Measurements from ENCODE around the gene SERAC1.

DNA sequence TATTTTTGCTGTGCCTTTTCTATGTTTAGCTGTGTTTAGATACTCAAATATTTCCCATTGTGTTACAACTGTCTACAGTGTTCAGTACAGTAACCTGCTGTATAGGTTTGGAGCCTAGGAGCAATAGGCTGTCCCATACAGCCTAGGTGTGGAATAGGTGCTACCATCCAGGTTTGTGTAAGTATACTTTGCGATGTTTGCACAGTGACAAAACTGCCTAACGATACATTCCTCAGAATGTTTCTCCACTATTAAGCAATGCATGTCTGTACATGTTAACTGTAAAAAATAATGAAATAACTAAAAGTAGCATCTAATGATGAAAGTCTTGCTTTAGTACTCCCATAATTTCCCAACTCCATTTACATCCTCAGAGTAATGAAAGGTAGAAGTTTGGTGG, 46.0 kb downstream of the SERAC1 start:
- no peak for TF ChIP-seq POLR2A (IDR thresholded peaks at IDR 0.05)
- TF ChIP-seq, protein P1, sequence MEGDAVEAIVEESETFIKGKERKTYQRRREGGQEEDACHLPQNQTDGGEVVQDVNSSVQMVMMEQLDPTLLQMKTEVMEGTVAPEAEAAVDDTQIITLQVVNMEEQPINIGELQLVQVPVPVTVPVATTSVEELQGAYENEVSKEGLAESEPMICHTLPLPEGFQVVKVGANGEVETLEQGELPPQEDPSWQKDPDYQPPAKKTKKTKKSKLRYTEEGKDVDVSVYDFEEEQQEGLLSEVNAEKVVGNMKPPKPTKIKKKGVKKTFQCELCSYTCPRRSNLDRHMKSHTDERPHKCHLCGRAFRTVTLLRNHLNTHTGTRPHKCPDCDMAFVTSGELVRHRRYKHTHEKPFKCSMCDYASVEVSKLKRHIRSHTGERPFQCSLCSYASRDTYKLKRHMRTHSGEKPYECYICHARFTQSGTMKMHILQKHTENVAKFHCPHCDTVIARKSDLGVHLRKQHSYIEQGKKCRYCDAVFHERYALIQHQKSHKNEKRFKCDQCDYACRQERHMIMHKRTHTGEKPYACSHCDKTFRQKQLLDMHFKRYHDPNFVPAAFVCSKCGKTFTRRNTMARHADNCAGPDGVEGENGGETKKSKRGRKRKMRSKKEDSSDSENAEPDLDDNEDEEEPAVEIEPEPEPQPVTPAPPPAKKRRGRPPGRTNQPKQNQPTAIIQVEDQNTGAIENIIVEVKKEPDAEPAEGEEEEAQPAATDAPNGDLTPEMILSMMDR (IDR thresholded peaks at IDR 0.05), result no peak
